Stimulated activated naive CD8-positive, alpha-beta T cell treated with anti-CD3 and anti-CD28 coated beads, Interleukin-15, Interleukin-2, amounts not matched to agents 100 ng/mL and 50 ng/mL, for 24 hours (primary cell): ENCODE measurements around the gene DLG2.

ENCODE experiments used
- H3K27ac Mint-ChIP-seq: one replicate; pipeline ENCODE4 v1.8.0; 2021; ENCODE audit warnings: mild to moderate bottlenecking, mixed read lengths
- H3K27me3 Mint-ChIP-seq: one replicate; pipeline ENCODE4 v1.8.0; 2021; ENCODE audit warnings: mixed read lengths
- H3K36me3 Mint-ChIP-seq: one replicate; pipeline ENCODE4 v1.8.0; 2021; ENCODE audit warnings: low read depth, mixed read lengths
- H3K4me1 Mint-ChIP-seq: one replicate; pipeline ENCODE4 v1.8.0; 2021; ENCODE audit warnings: low read depth, mixed read lengths
- H3K4me3 Mint-ChIP-seq: one replicate; pipeline ENCODE4 v1.8.0; 2021; ENCODE audit warnings: mild to moderate bottlenecking, mixed read lengths
- H3K9me3 Mint-ChIP-seq: one replicate; pipeline ENCODE4 v1.8.0; 2021; ENCODE audit warnings: mixed read lengths

DLG2 gene

GRCh38 chr11:84930863-84931262 is 696.3 kb downstream of the DLG2 start:
- H3K27me3 Mint-ChIP-seq, result peaks cover 2% of the 10 kb centered on the region
- H3K36me3 Mint-ChIP-seq, result no peaks in the 10 kb centered on the region
- no peaks in the 10 kb centered on the region for H3K4me1 Mint-ChIP-seq
- H3K27ac Mint-ChIP-seq, result no peak overlapping the region
- no peak overlapping the region for H3K4me3 Mint-ChIP-seq
- peaks cover 19% of the 10 kb centered on the region for H3K9me3 Mint-ChIP-seq

- Mint-ChIP-seq H3K36me3 (no peaks in the 10 kb centered on the region), H3K9me3 (peaks cover 12% of the 10 kb centered on the region), H3K4me1 (no peaks in the 10 kb centered on the region), H3K27me3 (peaks cover 4% of the 10 kb centered on the region), H3K4me3 (no peak overlapping the region), H3K27ac (no peak overlapping the region)
These were observed 697.4 kb downstream of the DLG2 start for GRCh38 chr11:84929738-84930137.

GRCh38 chr11:84924154-84924692 is 702.9 kb downstream of the DLG2 start:
- no peak overlapping the region for H3K4me3 Mint-ChIP-seq
- peaks cover 4% of the 10 kb centered on the region for H3K27me3 Mint-ChIP-seq
- no peaks in the 10 kb centered on the region for H3K9me3 Mint-ChIP-seq
- no peak overlapping the region for H3K27ac Mint-ChIP-seq
- no peaks in the 10 kb centered on the region for H3K4me1 Mint-ChIP-seq
- no peaks in the 10 kb centered on the region for H3K36me3 Mint-ChIP-seq

- Mint-ChIP-seq H3K27ac (no peak overlapping the region), H3K4me3 (no peak overlapping the region), H3K36me3 (no peaks in the 10 kb centered on the region), H3K27me3 (peaks cover 4% of the 10 kb centered on the region), H3K9me3 (no peaks in the 10 kb centered on the region), H3K4me1 (no peaks in the 10 kb centered on the region)
These were observed 703.7 kb downstream of the DLG2 start for GRCh38 chr11:84923489-84923888.

GRCh38 chr11:84922836-84923235 is 704.3 kb downstream of the DLG2 start:
- Mint-ChIP-seq H3K27ac (no peak overlapping the region), H3K4me3 (no peak overlapping the region)

GRCh38 chr11:84922212-84922805 is 704.8 kb downstream of the DLG2 start:
- H3K36me3 Mint-ChIP-seq, result no peaks in the 10 kb centered on the region
- no peaks in the 10 kb centered on the region for H3K4me1 Mint-ChIP-seq
- H3K4me3 Mint-ChIP-seq, result no peak overlapping the region
- peaks cover 4% of the 10 kb centered on the region for H3K27me3 Mint-ChIP-seq
- peaks cover 4% of the 10 kb centered on the region for H3K9me3 Mint-ChIP-seq
- H3K27ac Mint-ChIP-seq, result no peak overlapping the region

More at GRCh38 chr11:84922836-84923235, 704.3 kb downstream of the DLG2 start:
- Mint-ChIP-seq H3K27me3 (peaks cover 4% of the 10 kb centered on the region), H3K36me3 (no peaks in the 10 kb centered on the region), H3K9me3 (peaks cover 4% of the 10 kb centered on the region), H3K4me1 (no peaks in the 10 kb centered on the region)

GRCh38 chr11:84914511-84914910 is 712.6 kb downstream of the DLG2 start:
- Mint-ChIP-seq H3K36me3 (no peaks in the 10 kb centered on the region), H3K9me3 (peaks cover 16% of the 10 kb centered on the region), H3K4me3 (no peak overlapping the region), H3K27ac (no peak overlapping the region), H3K4me1 (no peaks in the 10 kb centered on the region), H3K27me3 (no peaks in the 10 kb centered on the region)

GRCh38 chr11:84909740-84910139 is 717.4 kb downstream of the DLG2 start:
- no peaks in the 10 kb centered on the region for H3K27me3 Mint-ChIP-seq
- no peaks in the 10 kb centered on the region for H3K4me1 Mint-ChIP-seq
- H3K36me3 Mint-ChIP-seq, result no peaks in the 10 kb centered on the region
- no peak overlapping the region for H3K27ac Mint-ChIP-seq
- H3K4me3 Mint-ChIP-seq, result no peak overlapping the region
- peaks cover 9% of the 10 kb centered on the region for H3K9me3 Mint-ChIP-seq

- H3K9me3 Mint-ChIP-seq, result peaks cover 21% of the 10 kb centered on the region
- H3K27me3 Mint-ChIP-seq, result no peaks in the 10 kb centered on the region
- H3K4me3 Mint-ChIP-seq, result no peak overlapping the region
- no peaks in the 10 kb centered on the region for H3K4me1 Mint-ChIP-seq
- no peaks in the 10 kb centered on the region for H3K36me3 Mint-ChIP-seq
- H3K27ac Mint-ChIP-seq, result no peak overlapping the region
These were observed 720.1 kb downstream of the DLG2 start for GRCh38 chr11:84906995-84907394.

GRCh38 chr11:84905411-84905810 is 721.7 kb downstream of the DLG2 start:
- Mint-ChIP-seq H3K4me3 (no peak overlapping the region), H3K9me3 (peaks cover 16% of the 10 kb centered on the region), H3K27me3 (no peaks in the 10 kb centered on the region), H3K36me3 (no peaks in the 10 kb centered on the region), H3K27ac (no peak overlapping the region), H3K4me1 (no peaks in the 10 kb centered on the region)

- Mint-ChIP-seq H3K36me3 (no peaks in the 10 kb centered on the region), H3K4me1 (no peaks in the 10 kb centered on the region), H3K27me3 (no peaks in the 10 kb centered on the region), H3K27ac (no peak overlapping the region), H3K9me3 (peaks cover 19% of the 10 kb centered on the region), H3K4me3 (no peak overlapping the region)
These were observed 724.7 kb downstream of the DLG2 start for GRCh38 chr11:84902445-84902844.

GRCh38 chr11:84901991-84902390 is 725.2 kb downstream of the DLG2 start:
- H3K4me1 Mint-ChIP-seq, result no peaks in the 10 kb centered on the region
- no peaks in the 10 kb centered on the region for H3K36me3 Mint-ChIP-seq
- H3K27ac Mint-ChIP-seq, result no peak overlapping the region
- peaks cover 19% of the 10 kb centered on the region for H3K9me3 Mint-ChIP-seq
- no peaks in the 10 kb centered on the region for H3K27me3 Mint-ChIP-seq
- H3K4me3 Mint-ChIP-seq, result no peak overlapping the region

GRCh38 chr11:84899740-84900139 is 727.4 kb downstream of the DLG2 start:
- peaks cover 23% of the 10 kb centered on the region for H3K9me3 Mint-ChIP-seq
- no peaks in the 10 kb centered on the region for H3K4me1 Mint-ChIP-seq
- H3K27ac Mint-ChIP-seq, result no peak overlapping the region
- no peak overlapping the region for H3K4me3 Mint-ChIP-seq
- no peaks in the 10 kb centered on the region for H3K36me3 Mint-ChIP-seq
- no peaks in the 10 kb centered on the region for H3K27me3 Mint-ChIP-seq

- Mint-ChIP-seq H3K27me3 (no peaks in the 10 kb centered on the region), H3K4me1 (no peaks in the 10 kb centered on the region), H3K4me3 (no peak overlapping the region), H3K36me3 (no peaks in the 10 kb centered on the region), H3K27ac (no peak overlapping the region), H3K9me3 (peaks cover 23% of the 10 kb centered on the region)
These were observed 728.0 kb downstream of the DLG2 start for GRCh38 chr11:84899134-84899533.

- no peak overlapping the region for H3K4me3 Mint-ChIP-seq
These were observed 732.5 kb downstream of the DLG2 start for GRCh38 chr11:84894666-84895065.

GRCh38 chr11:84890676-84891075 is 736.5 kb downstream of the DLG2 start:
- no peaks in the 10 kb centered on the region for H3K27me3 Mint-ChIP-seq

More at GRCh38 chr11:84894666-84895065, 732.5 kb downstream of the DLG2 start:
- H3K9me3 Mint-ChIP-seq, result peaks cover 16% of the 10 kb centered on the region
- no peak overlapping the region for H3K27ac Mint-ChIP-seq
- no peaks in the 10 kb centered on the region for H3K27me3 Mint-ChIP-seq
- H3K4me1 Mint-ChIP-seq, result no peaks in the 10 kb centered on the region
- H3K36me3 Mint-ChIP-seq, result no peaks in the 10 kb centered on the region

More at GRCh38 chr11:84890676-84891075, 736.5 kb downstream of the DLG2 start:
- H3K4me3 Mint-ChIP-seq, result no peak overlapping the region
- no peak overlapping the region for H3K27ac Mint-ChIP-seq
- H3K4me1 Mint-ChIP-seq, result no peaks in the 10 kb centered on the region
- peaks cover 19% of the 10 kb centered on the region for H3K9me3 Mint-ChIP-seq
- no peaks in the 10 kb centered on the region for H3K36me3 Mint-ChIP-seq
